IPS-NIHi7 (cell line): Measurements from ENCODE around the gene NABP2.
A peak's percentile ranks its signal among the peaks of the same experiment; 100 is the strongest.
"Not testable (repeated sequence)": the region's sequence is repeated elsewhere in the genome, so short reads cannot be mapped to it uniquely, and the experiment has no call there.

Experiments used
- DNase-seq: peaks from one replicate; pipeline ENCODE4 v3.0.0; 2012; ENCODE audit warnings: mixed read lengths; ENCODE audit errors: extremely low spot score

Gene NABP2

DNA sequence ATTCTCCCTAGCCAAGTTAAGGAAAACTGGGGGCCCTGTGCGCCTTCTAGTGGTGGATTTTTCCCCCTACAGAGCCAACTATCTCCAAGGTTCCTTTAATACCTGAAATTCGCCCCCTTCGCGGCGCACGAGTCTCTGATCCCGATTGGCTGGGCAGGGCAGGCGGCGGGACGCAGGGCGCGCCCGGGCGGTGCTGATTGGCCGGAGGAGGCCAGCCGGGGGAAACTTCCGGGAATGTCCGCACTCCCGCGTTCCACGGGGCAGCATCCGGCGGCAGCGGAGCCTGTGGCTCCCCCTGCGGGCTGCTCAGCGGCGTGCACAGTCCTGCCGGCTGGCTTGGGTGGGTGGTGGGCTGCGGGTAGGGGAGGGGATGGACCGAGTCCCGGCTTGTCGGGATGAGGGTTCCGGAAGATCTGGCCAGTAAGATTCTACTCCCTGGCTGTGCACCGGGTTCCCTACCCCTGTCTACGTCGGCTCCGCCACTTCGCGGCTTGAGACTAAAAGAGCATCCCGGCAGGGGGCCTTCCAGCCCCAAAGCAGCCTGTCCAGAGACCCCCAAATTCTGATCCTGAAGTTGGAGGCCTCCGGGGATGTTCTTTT, at the start of gene NABP2:
Gene NABP2 (plus strand): TSS at position 241 of the 600 bp plus-strand sequence. CDS start 515 bp downstream, outside the sequence.
- peak; percentile 100 for DNase-seq

DNA sequence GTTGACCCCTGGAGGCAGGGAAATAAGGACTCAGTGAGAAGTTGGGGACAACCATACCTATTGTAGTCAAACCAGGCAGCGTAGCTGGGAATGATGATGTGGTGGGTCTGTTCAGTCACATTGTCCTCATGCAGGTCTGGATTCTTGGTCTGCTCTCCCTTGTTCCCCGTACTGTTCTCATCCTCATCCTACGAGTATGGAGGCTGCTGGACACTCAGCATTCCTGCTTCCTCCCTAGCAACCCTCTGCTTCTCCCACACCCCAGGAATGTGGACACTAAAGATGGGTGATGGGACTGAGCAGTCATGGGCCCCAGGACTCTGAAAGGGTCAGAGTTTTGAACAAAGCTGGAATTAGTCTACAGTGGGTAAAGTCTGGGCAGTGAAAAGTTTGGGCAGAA, 45.8 kb upstream of the NABP2 start:
- DNase-seq = no peak

DNA sequence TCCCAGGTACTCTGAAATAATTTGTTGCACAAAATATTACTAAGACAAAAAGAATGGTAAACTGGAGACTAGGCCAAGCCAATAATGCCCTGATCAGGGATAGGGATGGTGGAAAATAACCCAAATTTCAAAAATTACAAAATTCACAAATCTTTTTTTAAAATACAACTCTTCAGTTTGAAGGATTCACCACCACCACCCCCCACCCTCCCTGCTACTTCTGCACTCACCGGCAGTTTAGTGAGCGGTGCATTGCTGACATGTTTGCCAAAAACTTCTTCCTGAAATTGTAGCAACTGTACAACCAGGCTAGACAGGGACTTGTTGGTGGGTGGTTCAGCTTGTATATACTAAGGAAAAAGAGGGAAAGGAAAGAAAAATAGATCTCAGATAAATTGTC, 37.2 kb upstream of the NABP2 start:
- DNase-seq = no peak

DNA sequence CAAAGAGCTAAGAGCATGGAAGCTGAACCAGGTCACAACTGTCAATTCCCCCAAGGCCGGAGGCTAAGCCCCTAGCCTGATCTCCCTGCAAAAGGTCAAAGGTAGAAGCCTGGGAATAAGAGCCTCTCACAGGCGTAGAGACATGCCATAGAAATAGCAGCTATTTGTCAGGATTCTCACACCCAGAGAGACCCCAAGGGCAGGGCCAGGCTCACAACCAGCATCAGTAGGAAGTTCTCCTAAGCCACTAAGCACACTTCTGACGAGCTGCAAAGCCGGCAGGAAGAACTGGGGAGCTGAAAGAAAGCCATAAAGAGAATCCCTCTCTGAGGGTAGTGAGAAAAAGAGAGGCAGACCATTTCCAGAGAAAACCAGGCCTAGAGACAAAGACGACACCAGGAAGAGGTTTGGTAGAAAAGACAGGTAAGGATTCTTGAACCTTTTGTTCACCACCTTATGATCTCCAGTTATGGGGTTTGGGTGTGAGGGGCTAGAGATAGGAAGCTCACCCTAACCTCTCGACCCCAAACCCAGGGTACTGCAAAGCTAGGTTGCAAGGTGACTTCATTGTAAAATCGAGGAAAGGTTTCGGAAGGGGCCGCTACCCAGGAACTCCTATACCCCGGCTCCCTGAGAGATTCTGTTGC, 35.9 kb upstream of the NABP2 start:
- DNase-seq = peak; percentile 18

DNA sequence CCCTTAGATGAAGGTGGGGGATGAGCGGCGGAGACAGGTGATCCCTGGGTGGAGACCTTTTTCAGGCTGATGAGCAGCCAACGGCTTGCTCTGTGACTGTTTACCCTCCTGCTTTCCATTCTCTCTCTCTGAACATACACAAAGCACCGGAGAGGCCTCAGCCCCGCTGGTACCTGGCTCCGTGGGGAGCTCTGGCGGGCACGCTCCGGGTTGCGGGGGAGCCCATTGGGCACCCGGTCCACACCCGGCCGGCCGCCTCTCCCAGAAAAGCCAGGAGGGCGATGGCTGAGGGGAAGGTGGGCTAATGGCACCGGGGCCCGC, 35.4 kb upstream of the NABP2 start:
- peak; percentile 29 for DNase-seq

DNA sequence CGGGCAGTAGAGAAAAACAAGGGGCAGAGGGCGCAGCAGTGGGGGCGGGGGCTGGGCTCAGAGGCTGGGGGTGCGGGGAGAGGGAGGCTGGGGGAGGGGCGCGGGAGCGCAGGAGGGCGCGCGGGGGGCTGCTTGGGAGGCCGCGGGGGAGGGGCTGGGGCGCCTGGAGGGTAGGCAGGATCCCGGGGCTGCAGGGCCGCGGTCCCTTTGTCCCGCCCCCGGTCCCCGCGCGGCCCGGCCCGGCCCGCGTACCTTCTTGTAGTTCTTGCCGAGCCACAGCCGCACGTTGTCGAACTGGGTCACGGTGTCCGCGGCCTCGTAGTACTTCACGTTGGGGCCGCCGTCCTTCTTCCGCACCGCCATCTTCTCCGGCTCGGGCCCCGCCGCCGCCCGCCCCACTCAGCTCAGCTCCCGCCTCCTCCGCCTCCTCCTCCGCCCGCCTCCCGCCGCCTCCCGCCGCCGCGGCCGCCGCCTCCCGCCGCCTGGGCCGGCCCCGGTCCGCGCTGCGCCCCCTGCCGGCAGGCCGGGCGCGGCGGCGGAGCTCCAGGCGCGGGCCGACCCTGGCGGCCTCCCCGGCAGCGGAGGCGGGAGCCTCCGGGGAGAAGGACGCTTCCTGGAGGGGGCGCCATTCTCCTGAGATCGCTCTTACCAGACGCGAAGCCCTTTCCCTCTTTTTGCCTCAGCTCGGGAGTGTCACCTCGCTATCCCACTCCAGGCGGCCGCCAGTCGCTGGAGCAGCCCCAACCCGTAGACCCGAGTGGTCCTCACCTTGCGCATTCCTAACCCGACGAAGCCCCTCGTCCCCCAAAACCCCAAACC, 34.8 kb upstream of the NABP2 start, which contains the start of gene SMARCC2:
Gene SMARCC2 (minus strand): TSS at position 385 of the 819 bp plus-strand sequence. CDS start 22 bp downstream, at position 363.
- peak; percentile 90 for DNase-seq

- DNase-seq = peak; percentile 77
Measured at GRCh38 chr12:56189918-56190694, 34.0 kb upstream of the NABP2 start.

GRCh38 chr12:56190695-56191155, 33.4 kb upstream of the NABP2 start:
- no peak for DNase-seq

GRCh38 chr12:56192582-56192981, 31.6 kb upstream of the NABP2 start:
- DNase-seq = no peak

- peak; percentile 63 for DNase-seq
Measured at GRCh38 chr12:56193025-56193578, 31.0 kb upstream of the NABP2 start.

- DNase-seq = not testable (repeated sequence)
Measured at GRCh38 chr12:56196818-56197550, 27.2 kb upstream of the NABP2 start.

DNA sequence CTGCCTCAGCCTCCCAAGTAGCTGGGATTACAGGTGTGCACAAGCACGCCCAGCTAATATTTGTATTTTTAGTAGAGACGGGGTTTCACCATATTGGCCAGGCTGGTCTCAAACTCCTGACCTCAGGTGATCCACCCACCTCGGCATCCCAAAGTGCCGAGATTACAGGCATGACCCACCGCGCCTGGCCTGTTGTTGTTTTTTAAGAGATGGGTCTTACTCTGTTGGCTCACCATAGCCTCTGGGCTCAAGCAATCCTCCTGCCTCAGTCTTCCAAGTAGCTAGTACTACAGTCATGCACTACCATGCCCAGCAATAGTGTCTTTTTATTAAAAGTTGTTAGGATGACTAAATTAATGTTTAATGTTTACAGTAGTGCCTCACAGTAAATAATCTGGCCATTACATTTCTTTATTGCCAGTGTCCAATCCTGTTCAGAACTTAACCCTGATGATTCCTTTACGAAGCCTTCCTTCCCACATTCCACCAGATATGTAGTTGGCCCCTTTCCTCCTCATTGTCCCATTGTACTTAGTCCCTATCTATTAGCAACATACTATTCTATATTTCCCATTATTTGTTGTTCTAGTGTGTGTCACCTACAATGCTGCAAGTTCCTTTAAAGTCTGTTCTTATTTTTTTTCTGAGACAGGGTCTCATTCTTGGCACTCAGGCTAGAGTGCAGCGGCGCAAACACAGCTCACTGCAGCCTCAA, 26.1 kb upstream of the NABP2 start:
- DNase-seq = no peak

GRCh38 chr12:56198836-56199235, 25.3 kb upstream of the NABP2 start:
- no peak for DNase-seq

GRCh38 chr12:56202366-56202765, 21.8 kb upstream of the NABP2 start:
- no peak for DNase-seq

DNA sequence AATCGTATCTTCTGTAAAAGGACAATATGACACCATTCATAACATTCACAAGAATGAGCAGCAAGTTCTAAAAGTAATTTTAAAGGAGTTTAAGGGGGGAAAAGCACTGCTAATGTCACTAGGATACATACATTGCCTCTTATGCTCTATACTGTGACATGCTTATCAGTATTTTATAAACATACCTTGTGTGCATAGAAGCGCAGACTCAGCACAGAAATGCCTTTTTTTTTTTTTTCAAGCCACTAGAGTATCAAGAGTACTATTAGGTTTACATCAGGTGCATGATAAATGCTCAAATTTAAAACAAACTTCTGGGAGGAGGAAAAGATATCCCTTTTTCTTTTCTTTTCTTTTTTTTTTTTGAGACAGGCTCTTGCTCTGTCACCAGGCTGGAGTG, 21.3 kb upstream of the NABP2 start:
- DNase-seq = no peak

DNA sequence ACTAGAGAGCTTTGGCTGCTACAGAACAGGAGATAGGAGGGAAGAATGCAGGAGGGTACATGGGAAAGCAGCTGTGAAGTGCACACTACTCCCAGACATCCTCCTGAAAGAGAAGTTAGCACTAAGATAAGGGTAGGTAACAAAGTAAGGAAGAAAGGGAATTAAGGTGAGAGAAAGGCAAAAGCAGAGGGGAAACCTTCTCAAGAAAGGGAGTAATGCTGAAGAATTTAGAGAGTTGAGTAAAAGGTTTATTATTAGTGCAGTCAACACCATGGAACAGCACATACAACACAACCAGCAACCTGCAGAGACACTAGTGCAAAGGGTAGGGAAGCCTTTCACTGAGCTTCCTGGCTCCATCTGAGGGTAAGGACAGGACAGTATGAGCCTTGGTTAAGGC, 19.9 kb upstream of the NABP2 start:
- DNase-seq = no peak

DNA sequence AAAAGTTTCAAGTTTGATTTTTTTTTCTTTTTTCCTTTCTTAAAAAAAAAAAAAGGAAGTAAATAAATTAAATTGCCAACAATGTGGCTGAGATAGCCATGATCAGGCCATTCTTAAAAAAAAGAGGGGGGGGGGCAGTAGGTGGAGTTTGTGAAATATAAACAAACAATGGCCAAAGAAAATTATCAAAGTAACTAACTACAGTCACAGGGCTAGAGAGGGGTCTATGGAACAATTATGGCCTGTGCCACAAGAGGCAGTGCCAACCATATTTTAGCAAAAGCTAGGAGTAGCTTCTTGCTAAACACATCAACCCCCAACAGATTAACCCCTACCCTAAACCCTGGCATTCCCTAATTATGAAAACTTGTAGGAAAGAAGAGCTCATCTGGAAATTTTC, 18.7 kb upstream of the NABP2 start:
- no peak for DNase-seq

GRCh38 chr12:56206452-56207166, 17.5 kb upstream of the NABP2 start:
- DNase-seq = peak; percentile 84

DNA sequence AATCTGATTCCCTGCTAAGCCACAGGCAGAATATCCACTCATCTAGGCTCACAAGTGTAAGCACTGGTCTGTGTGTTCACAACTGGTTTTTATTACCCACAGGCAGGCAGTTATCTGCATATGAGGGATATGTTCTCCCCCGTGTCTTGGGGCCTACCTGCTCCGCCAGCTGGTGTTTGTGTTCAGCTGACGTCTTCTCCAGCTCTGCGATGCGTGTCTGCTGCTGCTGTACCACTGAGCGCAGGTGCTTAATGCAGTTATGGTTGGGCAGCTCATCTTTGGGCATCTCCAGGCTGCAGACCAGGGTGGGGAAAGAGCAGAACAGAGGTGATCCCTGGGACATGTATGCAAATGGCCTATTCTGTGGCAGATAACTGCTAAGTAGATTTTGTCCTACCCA, 16.1 kb upstream of the NABP2 start:
- no peak for DNase-seq

- no peak for DNase-seq
Measured at GRCh38 chr12:56212361-56212760, 11.8 kb upstream of the NABP2 start.
